ENCODE measurements around the gene HYAL4. TPM values are rescaled to one million over a fixed set of nuclear protein-coding genes. Genes with fewer than 3 reads are reported as not detected.
A peak's percentile ranks its signal among the peaks of the same experiment; 100 is the strongest.

Gene HYAL4
- total and polyA plus RNA-seq, 2 donors from 2014 or later: 0.24 TPM; not detected in 1

GRCh38 chr7:123797673-123798531 is 47.1 kb upstream of the HYAL4 start:
- intact Hi-C loops (cut with DNase I): loop anchor here (10.0 kb wide), 1 partner anchor 67 kb away; no protein-coding TSS in a partner anchor
- no peak overlapping the region for H3K4me3 ChIP-seq (ENCODE audit: low read length in 3 of 3)
- no peaks in the 10 kb centered on the region for H3K27me3 ChIP-seq (ENCODE audit: control insufficient read depth, insufficient read depth, low read length)
- no peaks in the 10 kb centered on the region for H3K36me3 ChIP-seq (ENCODE audit: control insufficient read depth in 2 of 3, insufficient read depth in 3 of 3, low read length in 3 of 3)
- FAIRE-seq: peak; percentile 98
- TF ChIP-seq CTCF (IDR thresholded peaks at IDR 0.05; ENCODE audit: borderline replicate concordance, extremely low read depth, insufficient read depth): peak; percentile 49
- no peaks in the 10 kb centered on the region for H3K9me3 ChIP-seq (ENCODE audit: control insufficient read depth in 2 of 3, insufficient read depth in 1 of 3, low read length in 3 of 3)
- DNase-seq: peak in 2 of 5 donors; percentile 78 to 83
- peak overlapping the region in 1 of 3 donors; percentile 12 for H3K9ac ChIP-seq (ENCODE audit: low read length in 3 of 3)
- H3K4me1 ChIP-seq (ENCODE audit: control insufficient read depth in 2 of 3, insufficient read depth in 2 of 3, low read depth in 1 of 3, low read length in 3 of 3): no peaks in the 10 kb centered on the region
- peak overlapping the region; percentile 1 to 23 for H3K27ac ChIP-seq (ENCODE audit: low read depth in 2 of 2, low read length in 2 of 2)

GRCh38 chr7:123798532-123799188 is 46.3 kb upstream of the HYAL4 start:
- H3K4me3 ChIP-seq (ENCODE audit: low read length in 3 of 3): no peak overlapping the region
- no peak for FAIRE-seq
- intact Hi-C loops (cut with DNase I): loop anchor here (10.0 kb wide), 1 partner anchor 66 kb away; no protein-coding TSS in a partner anchor
- peak overlapping the region in 1 of 2 donors; percentile 1 for H3K27ac ChIP-seq (ENCODE audit: low read depth in 2 of 2, low read length in 2 of 2)
- H3K36me3 ChIP-seq (ENCODE audit: control insufficient read depth in 2 of 3, insufficient read depth in 3 of 3, low read length in 3 of 3): no peaks in the 10 kb centered on the region
- no peaks in the 10 kb centered on the region for H3K9me3 ChIP-seq (ENCODE audit: control insufficient read depth in 2 of 3, insufficient read depth in 1 of 3, low read length in 3 of 3)
- H3K27me3 ChIP-seq (ENCODE audit: control insufficient read depth, insufficient read depth, low read length): no peaks in the 10 kb centered on the region
- H3K4me1 ChIP-seq (ENCODE audit: control insufficient read depth in 2 of 3, insufficient read depth in 2 of 3, low read depth in 1 of 3, low read length in 3 of 3): no peaks in the 10 kb centered on the region
- TF ChIP-seq CTCF (IDR thresholded peaks at IDR 0.05; ENCODE audit: borderline replicate concordance, extremely low read depth, insufficient read depth): no peak
- peak in 1 of 5 donors; percentile 9 for DNase-seq
- H3K9ac ChIP-seq (ENCODE audit: low read length in 3 of 3): peak overlapping the region in 1 of 3 donors; percentile 12

GRCh38 chr7:123802249-123802648 is 42.7 kb upstream of the HYAL4 start:
- no peak for TF ChIP-seq CTCF (IDR thresholded peaks at IDR 0.05; ENCODE audit: borderline replicate concordance, extremely low read depth, insufficient read depth)
- H3K9me3 ChIP-seq (ENCODE audit: control insufficient read depth in 2 of 3, insufficient read depth in 1 of 3, low read length in 3 of 3): no peaks in the 10 kb centered on the region
- no peaks in the 10 kb centered on the region for H3K27me3 ChIP-seq (ENCODE audit: control insufficient read depth, insufficient read depth, low read length)
- H3K4me3 ChIP-seq (ENCODE audit: low read length in 3 of 3): no peak overlapping the region
- H3K9ac ChIP-seq (ENCODE audit: low read length in 3 of 3): no peak overlapping the region
- no peaks in the 10 kb centered on the region for H3K36me3 ChIP-seq (ENCODE audit: control insufficient read depth in 2 of 3, insufficient read depth in 3 of 3, low read length in 3 of 3)
- intact Hi-C loops (cut with DNase I): no loop called here
- DNase-seq (no peak), FAIRE-seq (no peak)
- no peak overlapping the region for H3K27ac ChIP-seq (ENCODE audit: low read depth in 2 of 2, low read length in 2 of 2)
- H3K4me1 ChIP-seq (ENCODE audit: control insufficient read depth in 2 of 3, insufficient read depth in 2 of 3, low read depth in 1 of 3, low read length in 3 of 3): no peaks in the 10 kb centered on the region
